H1 (cell line): ENCODE measurements around the gene SOX13.

Experiments used
- CBX5 ChIP-seq: fragments of 300-800, 300-1000 bp; sonication (generic); IDR thresholded peaks from 2 replicates; pipeline ENCODE4 v1.7.1; 2016; ENCODE audit warnings: antibody characterized with exemption, low read length, low read depth
- CHD2 ChIP-seq: IDR thresholded peaks from 2 replicates; pipeline ENCODE4 v1.6.1; 2012; ENCODE audit warnings: low read length, improper control_type of control experiment
- E2F6 ChIP-seq: IDR thresholded peaks from 2 replicates; pipeline ENCODE4 v1.6.1; 2012; ENCODE audit warnings: inconsistent platforms
- GABPA ChIP-seq: IDR thresholded peaks from 2 replicates; pipeline ENCODE4 v1.6.1; 2011; ENCODE audit warnings: mild to moderate bottlenecking, low read length, moderate library complexity, borderline replicate concordance; ENCODE audit not compliant: insufficient read depth
- JUN ChIP-seq: IDR thresholded peaks from 2 replicates; pipeline ENCODE4 v1.6.1; 2011; ENCODE audit warnings: low read depth, mild to moderate bottlenecking, improper control_type of control experiment, low read length
- POLR2A ChIP-seq, 2 experiments: IDR thresholded peaks; 1 replicate in 1 of 2; 2 replicates in 1 of 2; pipeline ENCODE4 v1.6.1; 2011; ENCODE audit warnings: low read depth in 2 of 2, low read length in 2 of 2, mild to moderate bottlenecking in 2 of 2; ENCODE audit errors: control extremely low read depth in 1 of 2
- POLR2AphosphoS5 ChIP-seq: IDR thresholded peaks from 2 replicates; pipeline ENCODE4 v1.6.1; 2011; ENCODE audit warnings: low read depth, low read length
- RAD21 ChIP-seq, 2 experiments: IDR thresholded peaks in 1 of 2; conservative IDR thresholded peaks in 1 of 2; 2 replicates each; pipeline ENCODE4 v1.6.1; 2011; ENCODE audit warnings: low read depth in 2 of 2, low read length in 2 of 2, improper control_type of control experiment in 1 of 2, inconsistent platforms in 1 of 2, mild to moderate bottlenecking in 1 of 2, moderate library complexity in 1 of 2
- RBBP5 ChIP-seq: IDR thresholded peaks from 2 replicates; pipeline ENCODE4 v1.7.1; 2012; ENCODE audit warnings: low read depth, mild to moderate bottlenecking, inconsistent platforms, low read length, moderate library complexity, borderline replicate concordance
- RFX5 ChIP-seq: IDR thresholded peaks from 2 replicates; pipeline ENCODE4 v1.6.1; 2011; ENCODE audit warnings: low read depth, low read length, improper control_type of control experiment, borderline replicate concordance
- RXRA ChIP-seq: IDR thresholded peaks from 2 replicates; pipeline ENCODE4 v1.6.1; 2011; ENCODE audit warnings: low read depth, mild to moderate bottlenecking, low read length, moderate library complexity; ENCODE audit not compliant: insufficient read depth
- TAF1 ChIP-seq: IDR thresholded peaks from 2 replicates; pipeline ENCODE4 v1.6.1; 2011; ENCODE audit warnings: mild to moderate bottlenecking, low read depth, low read length
- TF ChIP-seq, protein P1 (sequence below), 3 experiments: IDR thresholded peaks; 1 replicate in 2 of 3; 2 replicates in 1 of 3; pipeline versions ENCODE4 v1.5.1 to v1.6.1; 2011; ENCODE audit warnings: low read length in 3 of 3, mild to moderate bottlenecking in 3 of 3, inconsistent platforms in 2 of 3, low read depth in 1 of 3, moderate library complexity in 1 of 3; ENCODE audit not compliant: insufficient read depth in 1 of 3; ENCODE audit errors: control extremely low read depth in 1 of 3

- no peak for TF ChIP-seq RAD21 (IDR thresholded peaks at IDR 0.05 in 1 of 2, conservative IDR thresholded peaks at IDR 0.05 in 1 of 2; ENCODE audit: low read depth in 2 of 2, low read length in 2 of 2)
- no peak for TF ChIP-seq RXRA
- no peak for TF ChIP-seq CHD2
- no peak for TF ChIP-seq JUN
- TF ChIP-seq, protein P1, sequence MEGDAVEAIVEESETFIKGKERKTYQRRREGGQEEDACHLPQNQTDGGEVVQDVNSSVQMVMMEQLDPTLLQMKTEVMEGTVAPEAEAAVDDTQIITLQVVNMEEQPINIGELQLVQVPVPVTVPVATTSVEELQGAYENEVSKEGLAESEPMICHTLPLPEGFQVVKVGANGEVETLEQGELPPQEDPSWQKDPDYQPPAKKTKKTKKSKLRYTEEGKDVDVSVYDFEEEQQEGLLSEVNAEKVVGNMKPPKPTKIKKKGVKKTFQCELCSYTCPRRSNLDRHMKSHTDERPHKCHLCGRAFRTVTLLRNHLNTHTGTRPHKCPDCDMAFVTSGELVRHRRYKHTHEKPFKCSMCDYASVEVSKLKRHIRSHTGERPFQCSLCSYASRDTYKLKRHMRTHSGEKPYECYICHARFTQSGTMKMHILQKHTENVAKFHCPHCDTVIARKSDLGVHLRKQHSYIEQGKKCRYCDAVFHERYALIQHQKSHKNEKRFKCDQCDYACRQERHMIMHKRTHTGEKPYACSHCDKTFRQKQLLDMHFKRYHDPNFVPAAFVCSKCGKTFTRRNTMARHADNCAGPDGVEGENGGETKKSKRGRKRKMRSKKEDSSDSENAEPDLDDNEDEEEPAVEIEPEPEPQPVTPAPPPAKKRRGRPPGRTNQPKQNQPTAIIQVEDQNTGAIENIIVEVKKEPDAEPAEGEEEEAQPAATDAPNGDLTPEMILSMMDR (IDR thresholded peaks at IDR 0.05; ENCODE audit: control extremely low read depth in 1 of 3, insufficient read depth in 1 of 3, low read depth in 1 of 3, low read length in 3 of 3) = no peak
- TF ChIP-seq GABPA = no peak
- TF ChIP-seq TAF1 = no peak
- TF ChIP-seq POLR2A (IDR thresholded peaks at IDR 0.05; ENCODE audit: control extremely low read depth in 1 of 2, low read depth in 2 of 2, low read length in 2 of 2) = no peak
- no peak for TF ChIP-seq CBX5
- TF ChIP-seq E2F6 = no peak
- TF ChIP-seq POLR2AphosphoS5 = no peak
- TF ChIP-seq RBBP5 = no peak
- TF ChIP-seq RFX5 = no peak
These were observed 12.9 kb upstream of the SOX13 start for GRCh38 chr1:204059970-204060369.
